Vagina (tissue), 2 donors: ENCODE measurements around the gene RB1.

Experiments
- CTCF ChIP-seq, 3 experiments: fragments of 450-650 bp in 2 of 3; fragments of 200-600 bp in 1 of 3; sonication (generic) in 1 of 3; IDR thresholded peaks; one replicate each; pipeline ENCODE4 v1.5.1; 2017 to 2019; ENCODE audit warnings: antibody characterized with exemption in 3 of 3, mild to moderate bottlenecking in 2 of 3, moderate library complexity in 2 of 3
- POLR2AphosphoS5 ChIP-seq, 2 donors: sonication (generic); formaldehyde crosslinking; IDR thresholded peaks; one replicate each; pipeline ENCODE4 v1.9.0; 2017; ENCODE audit warnings: antibody characterized with exemption in 2 of 2, mild to moderate bottlenecking in 2 of 2, low read depth in 1 of 2; ENCODE audit not compliant: insufficient read depth in 1 of 2

- TF ChIP-seq CTCF (IDR thresholded peaks at IDR 0.05) (no peak), POLR2AphosphoS5 (IDR thresholded peaks at IDR 0.05; ENCODE audit: insufficient read depth in 1 of 2, low read depth in 1 of 2) (no peak)
Measured at GRCh38 chr13:48400090-48400694, 96.6 kb downstream of the RB1 start.
